CD14-positive monocyte (primary cell): Measurements from ENCODE around the gene CEP162. TPM values are rescaled to one million over a fixed set of nuclear protein-coding genes. Genes with fewer than 3 reads are reported as not detected.
"Not testable (repeated sequence)": the region's sequence is repeated elsewhere in the genome, so short reads cannot be mapped to it uniquely, and the experiment has no call there.

Source experiments
- DNase-seq, 3 donors: peaks; one replicate each; pipeline ENCODE4 v3.0.0-alpha.2; 2011 to 2022
- H2AFZ ChIP-seq: 2 replicates; pipeline ENCODE4 v1.6.0; 2012; ENCODE audit warnings: mild to moderate bottlenecking, low read depth, low read length, inconsistent platforms; ENCODE audit not compliant: insufficient read depth, poor library complexity, severe bottlenecking
- H3K27ac ChIP-seq, 2 donors: 1 replicate in 1 of 2; 2 replicates in 1 of 2; pipeline ENCODE4 v1.5.1; 2012 to 2013; ENCODE audit warnings: low read length in 2 of 2, control low read depth in 1 of 2, inconsistent platforms in 1 of 2, low read depth in 1 of 2, mild to moderate bottlenecking in 1 of 2
- H3K27me3 ChIP-seq, 2 donors: one replicate each; pipeline versions ENCODE4 v1.6.0 to v1.6.1; 2011 to 2013; ENCODE audit warnings: low read length in 2 of 2; ENCODE audit not compliant: control insufficient read depth in 2 of 2, insufficient read depth in 2 of 2
- H3K36me3 ChIP-seq, 2 donors: replicated peaks in 1 of 2; 1 replicate in 1 of 2; 2 replicates in 1 of 2; pipeline versions ENCODE4 v1.5.1 to v1.6.1; 2012 to 2013; ENCODE audit warnings: low read length in 2 of 2, control low read depth in 1 of 2, inconsistent platforms in 1 of 2, mild to moderate bottlenecking in 1 of 2; ENCODE audit not compliant: insufficient read depth in 2 of 2, control insufficient read depth in 1 of 2
- H3K4me1 ChIP-seq, 2 donors: 1 replicate in 1 of 2; 2 replicates in 1 of 2; pipeline versions ENCODE4 v1.5.1 to v1.6.1; 2012 to 2013; ENCODE audit warnings: low read length in 2 of 2, control low read depth in 1 of 2, inconsistent platforms in 1 of 2, mild to moderate bottlenecking in 1 of 2, moderate library complexity in 1 of 2; ENCODE audit not compliant: insufficient read depth in 2 of 2, control insufficient read depth in 1 of 2
- H3K4me2 ChIP-seq: replicated peaks from 2 replicates; pipeline ENCODE3; 2012; ENCODE audit warnings: low read length, moderate library complexity, mild to moderate bottlenecking; ENCODE audit not compliant: poor library complexity, severe bottlenecking; ENCODE audit errors: extremely low read depth
- H3K4me3 ChIP-seq, 3 experiments: fragments of 200-600 bp in 1 of 3; sonication (generic) in 1 of 3; replicated peaks in 1 of 3; 1 replicate in 2 of 3; 2 replicates in 1 of 3; pipeline ENCODE4 v1.5.1; 2011 to 2013; ENCODE audit warnings: low read length in 3 of 3, mild to moderate bottlenecking in 3 of 3, control low read depth in 2 of 3, low read depth in 2 of 3, inconsistent platforms in 1 of 3, moderate library complexity in 1 of 3
- H3K79me2 ChIP-seq: 2 replicates; pipeline ENCODE4 v1.6.0; 2012; ENCODE audit warnings: mild to moderate bottlenecking, control low read depth, inconsistent platforms, low read length, moderate library complexity; ENCODE audit not compliant: insufficient read depth
- H3K9ac ChIP-seq: 2 replicates; pipeline ENCODE4 v1.6.0; 2017; ENCODE audit warnings: low read length, mild to moderate bottlenecking; ENCODE audit not compliant: insufficient read depth, poor library complexity, severe bottlenecking
- H3K9me3 ChIP-seq, 2 donors: replicated peaks in 1 of 2; 1 replicate in 1 of 2; 2 replicates in 1 of 2; pipeline versions ENCODE4 v1.5.1 to v1.6.1; 2012 to 2013; ENCODE audit warnings: low read length in 2 of 2, control low read depth in 1 of 2; ENCODE audit not compliant: control insufficient read depth in 1 of 2, insufficient read depth in 1 of 2
- H4K20me1 ChIP-seq: 2 replicates; pipeline ENCODE4 v1.6.0; 2012; ENCODE audit warnings: mild to moderate bottlenecking, low read length, control low read depth, moderate library complexity; ENCODE audit not compliant: insufficient read depth
- H3K27ac Mint-ChIP-seq, 7 donors: one replicate each; pipeline ENCODE4 v1.8.0; 2020; ENCODE audit warnings: mild to moderate bottlenecking in 7 of 7, mixed read lengths in 7 of 7, moderate library complexity in 6 of 7, inconsistent platforms in 2 of 7
- H3K27me3 Mint-ChIP-seq, 3 donors: one replicate each; pipeline ENCODE4 v1.8.0; 2021 to 2022; ENCODE audit warnings: low read depth in 3 of 3, mild to moderate bottlenecking in 3 of 3, mixed read lengths in 3 of 3, moderate library complexity in 3 of 3, inconsistent platforms in 1 of 3
- H3K36me3 Mint-ChIP-seq, 2 donors: one replicate each; pipeline ENCODE4 v1.8.0; 2020; ENCODE audit warnings: mixed read lengths in 2 of 2, inconsistent platforms in 1 of 2, mild to moderate bottlenecking in 1 of 2
- H3K4me1 Mint-ChIP-seq: one replicate; pipeline ENCODE4 v1.8.0; 2020; ENCODE audit warnings: mild to moderate bottlenecking, mixed read lengths
- H3K4me3 Mint-ChIP-seq, 2 donors: one replicate each; pipeline ENCODE4 v1.8.0; 2020; ENCODE audit warnings: mild to moderate bottlenecking in 2 of 2, mixed read lengths in 2 of 2, moderate library complexity in 1 of 2
- H3K9me3 Mint-ChIP-seq, 7 donors: one replicate each; pipeline ENCODE4 v1.8.0; 2020 to 2022; ENCODE audit warnings: mixed read lengths in 7 of 7, mild to moderate bottlenecking in 6 of 7, moderate library complexity in 6 of 7, inconsistent platforms in 2 of 7
- CTCF ChIP-seq: fragments of 200-600 bp; IDR thresholded peaks from one replicate; pipeline ENCODE4 v1.8.0; 2022; ENCODE audit warnings: antibody characterized with exemption, mild to moderate bottlenecking
- WGBS: methylation state at CpG from one replicate; pipeline ENCODE4 v1.1.5; 2013; ENCODE audit warnings: missing lambda C conversion rate; ENCODE audit not compliant: insufficient coverage; 5-methylcytosine and 5-hydroxymethylcytosine counted together
- intact Hi-C, 2 donors: fragments of 100-400 bp; cut with micrococcal nuclease; formaldehyde crosslinking; loops; one replicate each; pipeline versions ENCODE4 v1.15.0 to v1.15.1; 2023
- polyA plus RNA-seq, 3 donors: library from polyadenylated mRNA; depleted of rRNA in 1 of 3; unstranded in 2 of 3; stranded (reverse) in 1 of 3; fragments of 300-500 nt in 2 of 3; fragments of >200 nt in 1 of 3; fragmentation: Illumina TruSeq in 2 of 3; gene quantifications; 1 replicate in 2 of 3; 2 replicates in 1 of 3; pipeline ENCODE4 v1.2.3, GENCODE V29; 2012 to 2021

CEP162 gene
- polyA plus RNA-seq, 3 donors, result 1.5 to 2.7 (median 1.6) TPM

GRCh38 chr6:84136364-84137050, 90.9 kb downstream of the CEP162 start:
- no peaks in the 10 kb centered on the region for H3K4me1 ChIP-seq
- peaks cover 17 to 18% of the 10 kb centered on the region in 2 donors for H3K9me3 ChIP-seq

GRCh38 chr6:84135291-84135690, 92.2 kb downstream of the CEP162 start:
- intact Hi-C loops, result no loop called here
- H3K9me3 Mint-ChIP-seq, result peaks cover 21 to 36% (median 26%) of the 10 kb centered on the region in 7 donors
- no peak overlapping the region for H2AFZ ChIP-seq
- H3K4me3 Mint-ChIP-seq, result no peak overlapping the region
- peaks cover 17 to 18% of the 10 kb centered on the region in 2 donors for H3K9me3 ChIP-seq
- H3K4me1 Mint-ChIP-seq, result no peaks in the 10 kb centered on the region
- H3K79me2 ChIP-seq, result no peaks in the 10 kb centered on the region
- no peaks in the 10 kb centered on the region for H4K20me1 ChIP-seq
- no peaks in the 10 kb centered on the region for H3K27me3 ChIP-seq
- no peak overlapping the region for H3K9ac ChIP-seq
- H3K27ac ChIP-seq, result no peak overlapping the region
- no peaks in the 10 kb centered on the region for H3K4me1 ChIP-seq
- H3K27me3 Mint-ChIP-seq, result no peaks in the 10 kb centered on the region
- peaks cover 10 to 36% of the 10 kb centered on the region in 2 donors for H3K36me3 ChIP-seq
- no peak overlapping the region for H3K4me3 ChIP-seq
- WGBS, result 96% methylated on average over 3 of the region's 5 CpGs
- no peak for TF ChIP-seq CTCF
- no peak overlapping the region for H3K27ac Mint-ChIP-seq
- no peak for DNase-seq
- peaks cover 41 to 51% of the 10 kb centered on the region in 2 donors for H3K36me3 Mint-ChIP-seq
- H3K4me2 ChIP-seq, result no peak overlapping the region

More at GRCh38 chr6:84136364-84137050, 90.9 kb downstream of the CEP162 start:
- Histone ChIP-seq H3K79me2 (no peaks in the 10 kb centered on the region), H3K27me3 (no peaks in the 10 kb centered on the region), H3K27ac (no peak overlapping the region), H3K36me3 (peaks cover 10 to 43% of the 10 kb centered on the region in 2 donors), H3K9ac (no peak overlapping the region), H2AFZ (no peak overlapping the region), H3K4me3 (no peak overlapping the region), H3K4me2 (no peak overlapping the region), H4K20me1 (no peaks in the 10 kb centered on the region)
- Mint-ChIP-seq H3K27me3 (no peaks in the 10 kb centered on the region), H3K27ac (peak overlapping the region in 1 of 7 donors; percentile 38), H3K9me3 (peaks cover 16 to 30% (median 23%) of the 10 kb centered on the region in 7 donors), H3K36me3 (peaks cover 47 to 62% of the 10 kb centered on the region in 2 donors), H3K4me1 (no peaks in the 10 kb centered on the region), H3K4me3 (no peak overlapping the region)
- 100% methylated on average over 4 of the region's 4 CpGs for WGBS
- no peak for DNase-seq
- intact Hi-C loops, result no loop called here
- no peak for TF ChIP-seq CTCF

- H3K27ac ChIP-seq, intact Hi-C loops: not testable (repeated sequence)
These were observed 94.1 kb downstream of the CEP162 start for GRCh38 chr6:84133385-84133784.

More at GRCh38 chr6:84133385-84133784, 94.1 kb downstream of the CEP162 start:
- not testable (repeated sequence) for DNase-seq, H3K4me1 ChIP-seq, H3K9ac ChIP-seq, H3K27me3 ChIP-seq, H3K4me1 Mint-ChIP-seq, H3K4me2 ChIP-seq, H4K20me1 ChIP-seq, H3K4me3 ChIP-seq, H2AFZ ChIP-seq, H3K4me3 Mint-ChIP-seq, H3K27ac Mint-ChIP-seq, H3K27me3 Mint-ChIP-seq, H3K79me2 ChIP-seq
- peaks cover 21 to 40% (median 28%) of the 10 kb centered on the region in 7 donors for H3K9me3 Mint-ChIP-seq
- WGBS, result 96% methylated on average over 4 of the region's 9 CpGs
- H3K36me3 Mint-ChIP-seq, result peaks cover 28 to 44% of the 10 kb centered on the region in 2 donors
- Histone ChIP-seq H3K9me3 (peaks cover 17 to 18% of the 10 kb centered on the region in 2 donors), H3K36me3 (peaks cover 10 to 28% of the 10 kb centered on the region in 2 donors)
